Activated naive CD4-positive, alpha-beta T cell treated with anti-CD3 and anti-CD28 coated beads, Interleukin-2, amount 50 U/mL, for 72 hours (primary cell): Measurements from ENCODE around the gene ZSCAN2. TPM values are rescaled to one million over a fixed set of nuclear protein-coding genes. Genes with fewer than 3 reads are reported as not detected.
A peak's percentile ranks its signal among the peaks of the same experiment; 100 is the strongest.

Experiments used
- ATAC-seq, 2 donors: fragments of 150-1000 bp; cut with Tn5 transposase; 2 replicates each; pipeline ENCODE4 v1.10.0; 2021; ENCODE audit warnings: mild to moderate bottlenecking in 2 of 2, moderate library complexity in 2 of 2
- DNase-seq, 2 donors: peaks; one replicate each; pipeline ENCODE4 v3.0.0; 2021 to 2022; ENCODE audit warnings: low spot score in 2 of 2
- H3K27ac Mint-ChIP-seq, 2 donors: one replicate each; pipeline ENCODE4 v1.8.0; 2022; ENCODE audit warnings: mild to moderate bottlenecking in 2 of 2, mixed read lengths in 2 of 2
- H3K36me3 Mint-ChIP-seq, 2 donors: one replicate each; pipeline ENCODE4 v1.8.0; 2022; ENCODE audit warnings: mixed read lengths in 2 of 2
- H3K9me3 Mint-ChIP-seq, 2 donors: one replicate each; pipeline ENCODE4 v1.8.0; 2022; ENCODE audit warnings: mixed read lengths in 2 of 2
- total RNA-seq, 2 donors: library from RNA; stranded (reverse); gene quantifications; one replicate each; pipeline ENCODE4 v1.2.3, GENCODE V29; 2022

ZSCAN2 gene
- total RNA-seq, 2 donors from 2014 or later = 5.6 to 6.2 TPM

DNA sequence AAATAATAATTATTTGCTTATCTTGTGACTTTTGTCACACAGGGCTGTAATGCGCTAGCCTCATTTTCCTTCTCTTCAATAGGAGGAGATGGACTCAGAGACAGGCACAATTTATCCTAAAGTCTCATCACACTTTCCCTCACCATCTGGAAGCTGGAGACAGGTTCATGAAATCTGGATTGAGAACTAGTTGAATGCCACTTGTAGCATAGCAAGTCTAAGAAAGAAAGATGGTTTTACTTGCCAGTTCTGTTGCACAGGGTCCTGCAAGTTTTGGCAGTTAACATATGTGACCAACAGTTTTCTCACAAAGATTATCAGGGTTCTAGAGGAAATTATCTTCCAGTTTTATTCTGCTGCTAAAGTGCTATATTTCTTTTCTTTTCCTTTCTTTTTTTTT is 9.0 kb upstream of the ZSCAN2 start:
- DNase-seq (no peak), ATAC-seq (no peak)
- Mint-ChIP-seq H3K27ac (no peak overlapping the region), H3K9me3 (no peaks in the 10 kb centered on the region), H3K36me3 (no peaks in the 10 kb centered on the region)

DNA sequence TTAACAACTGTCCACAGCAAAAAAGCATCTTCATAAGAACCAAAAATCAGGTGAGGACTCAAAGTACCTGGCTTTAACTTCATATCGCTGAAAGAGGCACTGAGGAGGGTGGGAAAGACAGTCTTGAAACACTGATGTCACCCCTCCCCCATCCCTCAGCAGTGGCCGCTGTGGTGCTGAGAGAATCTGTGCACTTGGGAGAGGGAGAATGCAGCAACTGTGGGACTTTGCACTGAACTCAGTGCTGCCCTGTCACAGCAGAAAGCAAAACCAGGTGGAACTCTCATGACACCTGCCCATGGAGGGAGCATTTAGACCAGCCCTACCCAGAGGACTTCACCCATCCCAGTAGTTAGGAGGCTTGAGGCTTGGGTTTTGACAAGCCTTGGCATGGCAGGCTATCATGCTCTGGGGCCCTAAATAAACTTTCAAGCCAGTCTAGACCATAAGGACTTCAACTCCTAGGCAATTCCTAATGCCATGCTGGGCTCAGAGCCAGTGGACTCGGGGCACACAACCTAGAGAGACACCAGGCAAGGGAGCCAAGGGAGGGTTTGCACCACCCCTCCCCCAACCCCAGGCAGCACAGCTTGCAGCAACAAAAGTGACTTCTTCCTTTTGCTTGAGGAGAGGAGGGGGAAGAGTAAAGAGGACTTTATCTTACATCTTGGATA is 6.1 kb upstream of the ZSCAN2 start:
- no peak for ATAC-seq
- no peak overlapping the region for H3K27ac Mint-ChIP-seq
- H3K9me3 Mint-ChIP-seq = no peaks in the 10 kb centered on the region
- no peaks in the 10 kb centered on the region for H3K36me3 Mint-ChIP-seq
- DNase-seq = no peak

DNA sequence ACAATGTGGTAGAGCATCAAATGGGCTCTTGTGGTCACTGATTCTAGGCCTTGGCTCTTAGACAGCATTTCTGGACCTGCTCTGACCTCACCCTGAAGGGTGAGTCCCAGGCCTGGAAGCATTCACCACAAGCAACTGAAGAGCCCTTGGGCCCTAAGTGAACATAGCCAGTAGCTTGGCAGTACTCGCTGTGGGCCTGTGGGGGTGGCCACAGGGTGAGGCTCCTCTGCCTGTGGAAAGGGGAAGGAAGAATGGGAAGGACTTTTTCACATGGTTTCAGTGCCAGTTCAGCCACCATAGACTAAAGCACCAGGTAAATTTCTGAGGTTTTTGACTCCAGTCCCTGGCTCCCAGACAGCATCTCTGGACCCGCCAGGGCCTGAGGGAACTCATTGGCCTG is 5.1 kb upstream of the ZSCAN2 start:
- Mint-ChIP-seq H3K27ac (no peak overlapping the region), H3K36me3 (peaks cover 0 to 3% of the 10 kb centered on the region in 2 donors), H3K9me3 (no peaks in the 10 kb centered on the region)
- ATAC-seq (no peak), DNase-seq (no peak)

DNA sequence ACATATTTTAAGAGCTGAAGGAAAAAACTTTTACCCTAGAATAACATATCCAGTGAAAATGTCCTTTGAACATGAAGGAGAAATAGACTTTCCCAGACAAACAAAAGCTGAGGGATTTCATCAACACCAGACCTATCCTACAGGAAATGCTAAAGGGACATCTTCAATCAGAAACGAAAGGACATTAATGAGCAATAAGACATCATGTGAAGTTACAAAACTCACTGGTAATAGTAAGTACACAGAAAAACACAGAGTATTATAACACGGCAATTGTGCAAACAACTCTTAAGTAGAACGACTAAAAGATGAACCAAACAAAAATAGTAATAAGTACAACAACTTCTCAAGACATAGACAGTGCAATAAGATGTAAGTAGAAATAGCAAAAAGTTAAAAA is 3.5 kb upstream of the ZSCAN2 start:
- peaks cover 0 to 5% of the 10 kb centered on the region in 2 donors for H3K36me3 Mint-ChIP-seq
- DNase-seq (no peak), ATAC-seq (no peak)
- no peaks in the 10 kb centered on the region for H3K9me3 Mint-ChIP-seq
- no peak overlapping the region for H3K27ac Mint-ChIP-seq

DNA sequence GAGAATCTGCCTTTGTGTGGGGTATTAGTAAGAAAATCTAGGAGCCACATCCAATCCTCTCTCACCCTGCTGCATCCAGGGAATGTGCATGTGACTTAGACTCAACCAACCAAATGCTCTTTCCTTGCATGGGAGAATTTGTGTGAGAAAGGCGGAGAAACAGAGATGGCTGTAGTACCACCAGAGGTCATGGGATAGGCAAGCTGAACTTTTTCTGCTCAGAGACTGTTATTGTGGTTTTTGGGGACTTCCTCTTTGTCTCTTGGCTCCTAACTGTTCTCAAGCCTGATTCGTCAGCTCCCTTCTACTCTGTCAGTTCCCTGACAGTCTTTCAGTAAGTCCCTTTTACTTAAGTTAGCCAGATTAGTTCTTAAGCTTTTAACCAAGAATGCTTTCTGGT is 2.6 kb upstream of the ZSCAN2 start:
- Mint-ChIP-seq H3K36me3 (peaks cover 0 to 5% of the 10 kb centered on the region in 2 donors), H3K9me3 (no peaks in the 10 kb centered on the region), H3K27ac (peak overlapping the region in 1 of 2 donors; percentile 51)
- ATAC-seq (no peak), DNase-seq (no peak)

DNA sequence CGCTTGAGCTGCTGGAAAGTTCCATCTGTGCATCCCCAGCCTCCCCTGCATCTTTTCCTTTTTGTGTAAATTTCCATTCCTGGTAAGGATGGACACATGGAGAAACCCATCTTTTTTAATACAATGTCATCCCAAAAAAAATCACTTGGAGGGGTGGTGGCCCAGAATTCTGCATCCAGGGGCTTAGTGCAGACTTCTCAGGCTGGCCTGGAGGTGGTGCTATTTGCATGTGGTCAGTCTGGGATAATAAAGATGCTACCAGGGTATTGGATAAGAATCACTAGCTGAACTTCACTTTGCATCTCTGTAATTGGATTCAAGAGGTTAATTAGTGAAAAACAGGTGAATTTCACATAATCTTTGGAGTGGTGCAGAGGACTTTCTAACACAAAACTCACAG is 1.8 kb upstream of the ZSCAN2 start:
- peak overlapping the region in 1 of 2 donors; percentile 51 for H3K27ac Mint-ChIP-seq
- DNase-seq = peak in 1 of 2 donors; percentile 37
- H3K36me3 Mint-ChIP-seq = peaks cover 0 to 5% of the 10 kb centered on the region in 2 donors
- ATAC-seq = no peak
- no peaks in the 10 kb centered on the region for H3K9me3 Mint-ChIP-seq

DNA sequence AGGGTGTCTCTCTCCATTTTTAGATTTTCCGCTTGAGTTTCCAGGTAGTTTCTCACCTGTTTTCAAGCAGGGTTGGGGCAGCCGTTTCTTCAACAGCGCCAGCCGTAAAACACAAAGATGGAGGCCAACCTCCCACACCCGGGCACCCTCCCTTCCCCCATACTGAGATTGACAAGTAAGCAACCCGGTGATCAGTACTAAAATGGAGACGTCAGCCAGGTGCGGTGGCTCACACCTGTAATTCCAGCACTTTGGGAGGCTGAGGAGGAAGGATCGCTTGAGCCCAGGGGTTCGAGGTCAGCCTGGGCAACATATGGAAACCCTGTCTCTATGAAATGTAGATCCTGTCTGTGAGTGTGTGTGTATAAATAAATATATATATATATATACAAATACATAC is 903 bp upstream of the ZSCAN2 start:
- DNase-seq (no peak), ATAC-seq (no peak)
- Mint-ChIP-seq H3K27ac (peak overlapping the region in 1 of 2 donors; percentile 70), H3K36me3 (peaks cover 0 to 5% of the 10 kb centered on the region in 2 donors), H3K9me3 (no peaks in the 10 kb centered on the region)

DNA sequence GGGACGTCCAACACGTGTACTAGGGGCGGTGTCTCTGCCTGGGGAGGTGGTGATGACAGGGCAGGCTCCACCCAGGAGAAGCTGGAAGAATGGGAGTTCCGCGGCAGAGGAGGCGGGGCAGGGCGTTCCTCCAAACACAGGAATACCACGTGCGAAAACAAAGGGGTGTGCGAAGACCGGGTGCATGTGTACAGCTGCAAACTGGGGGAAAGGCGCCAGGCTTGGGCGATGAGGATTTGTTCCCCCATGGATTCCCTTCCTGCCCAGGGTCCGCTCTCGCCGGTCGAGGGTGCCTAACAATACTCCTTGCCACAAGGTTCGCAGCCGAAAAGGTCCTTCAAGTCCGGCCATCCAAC is 500 bp upstream of the ZSCAN2 start:
- H3K9me3 Mint-ChIP-seq = no peaks in the 10 kb centered on the region
- H3K36me3 Mint-ChIP-seq = peaks cover 0 to 5% of the 10 kb centered on the region in 2 donors
- H3K27ac Mint-ChIP-seq = peak overlapping the region; percentile 70 to 73
- DNase-seq (peak in 1 of 2 donors; percentile 53), ATAC-seq (peak; percentile 48 to 55)

DNA sequence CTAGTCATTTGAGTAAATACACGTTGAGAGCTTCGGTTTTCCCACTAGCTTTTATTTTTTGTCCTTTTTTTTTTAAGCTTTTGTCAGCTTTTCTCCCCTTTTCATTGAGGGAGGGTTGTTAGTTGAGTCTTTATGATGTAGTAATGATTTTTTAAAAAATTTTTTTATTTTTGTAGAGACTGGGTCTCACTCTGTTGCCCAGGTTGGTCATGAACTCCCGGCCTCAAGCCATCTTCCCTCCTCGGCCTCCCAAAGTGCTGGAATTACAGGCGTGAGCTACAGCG is 688 bp downstream of the ZSCAN2 start:
- no peak for DNase-seq
- H3K27ac Mint-ChIP-seq = no peak overlapping the region
- H3K36me3 Mint-ChIP-seq = peaks cover 0 to 5% of the 10 kb centered on the region in 2 donors
- ATAC-seq = no peak
- H3K9me3 Mint-ChIP-seq = no peaks in the 10 kb centered on the region

DNA sequence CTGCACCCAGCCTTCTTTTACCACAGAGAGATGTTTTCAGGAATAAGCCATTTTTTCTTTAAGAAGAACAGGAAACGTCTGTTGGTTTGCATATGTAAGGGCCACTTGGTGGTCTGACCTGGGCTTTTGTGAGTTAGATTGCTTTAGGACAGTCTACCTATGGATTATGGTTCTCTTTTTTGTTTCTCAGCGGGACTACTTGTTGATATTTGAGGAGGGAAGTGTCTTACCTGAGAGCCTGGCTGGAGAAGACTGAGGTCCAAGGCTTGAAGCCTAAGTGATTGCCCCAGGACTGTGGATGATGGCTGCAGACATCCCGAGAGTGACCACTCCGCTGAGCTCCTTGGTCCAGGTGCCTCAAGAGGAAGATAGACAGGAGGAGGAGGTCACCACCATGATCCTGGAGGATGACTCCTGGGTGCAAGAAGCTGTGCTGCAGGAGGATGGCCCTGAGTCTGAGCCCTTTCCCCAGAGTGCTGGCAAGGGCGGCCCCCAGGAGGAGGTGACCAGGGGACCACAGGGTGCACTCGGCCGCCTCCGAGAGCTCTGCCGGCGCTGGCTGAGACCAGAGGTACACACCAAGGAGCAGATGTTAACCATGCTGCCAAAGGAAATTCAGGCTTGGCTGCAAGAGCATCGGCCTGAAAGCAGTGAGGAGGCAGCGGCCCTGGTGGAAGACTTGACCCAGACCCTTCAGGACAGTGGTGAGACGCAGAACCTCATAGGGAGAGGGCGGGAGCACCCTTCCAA is 3.0 kb downstream of the ZSCAN2 start:
- H3K27ac Mint-ChIP-seq = peak overlapping the region in 1 of 2 donors; percentile 33
- DNase-seq (no peak), ATAC-seq (no peak)
- no peaks in the 10 kb centered on the region for H3K9me3 Mint-ChIP-seq
- peaks cover 5 to 9% of the 10 kb centered on the region in 2 donors for H3K36me3 Mint-ChIP-seq

DNA sequence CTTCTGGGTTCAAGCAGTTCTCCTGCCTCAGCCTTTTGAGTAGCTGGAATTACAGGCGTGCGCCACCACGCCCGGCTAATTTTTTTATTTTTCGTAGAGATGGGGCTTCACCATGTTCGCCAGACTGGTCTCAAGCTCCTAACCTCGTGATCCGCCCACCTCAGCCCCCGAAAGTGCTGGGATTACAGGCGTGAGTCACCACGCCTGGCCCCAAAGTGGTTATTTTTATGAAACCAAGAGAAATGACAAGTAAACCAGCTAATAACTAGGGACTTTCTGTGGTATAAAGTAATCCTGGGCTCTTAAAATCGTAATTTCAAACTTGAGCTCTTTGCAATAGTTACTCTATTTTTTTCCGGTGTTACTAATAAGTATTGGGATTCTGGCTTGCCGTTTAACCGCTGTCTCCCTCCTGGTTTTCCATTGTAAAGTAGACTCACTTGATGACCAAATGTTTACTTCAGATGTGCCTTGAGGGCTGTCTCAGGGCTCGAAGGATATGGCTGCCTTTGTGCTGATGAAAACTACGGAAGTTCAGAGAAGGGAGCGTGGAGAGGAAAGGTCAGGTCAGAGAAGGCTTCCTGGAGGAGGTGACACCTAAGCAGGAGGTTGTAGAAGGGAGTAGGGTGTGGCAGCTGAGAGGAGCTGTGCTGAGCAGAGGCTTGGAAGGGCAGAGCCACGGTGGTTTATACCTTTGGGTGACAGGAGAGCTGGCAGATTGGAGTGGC is 4.2 kb downstream of the ZSCAN2 start:
- peak in 1 of 2 donors; percentile 43 for DNase-seq
- Mint-ChIP-seq H3K27ac (peak overlapping the region; percentile 76 to 77), H3K36me3 (peaks cover 5 to 14% of the 10 kb centered on the region in 2 donors), H3K9me3 (no peaks in the 10 kb centered on the region)
- peak in 1 of 2 donors; percentile 13 for ATAC-seq

DNA sequence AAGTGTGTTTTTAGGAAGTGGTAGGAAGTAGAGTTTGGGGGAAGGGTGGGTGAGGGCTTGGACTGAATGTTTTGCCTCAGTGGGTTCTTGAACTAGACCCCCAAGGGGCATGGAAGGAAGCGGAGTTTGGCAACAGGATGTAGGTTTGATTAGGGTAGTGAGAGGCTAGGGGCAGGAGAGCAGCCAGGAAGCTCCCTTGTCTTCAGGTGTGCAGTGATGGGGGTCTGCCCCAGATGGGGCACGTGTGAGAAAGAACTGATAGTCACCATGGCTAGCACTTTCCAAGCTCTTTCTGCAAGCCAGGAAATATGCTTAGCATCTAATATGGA is 4.7 kb downstream of the ZSCAN2 start:
- ATAC-seq = no peak
- H3K9me3 Mint-ChIP-seq = no peaks in the 10 kb centered on the region
- peaks cover 3 to 14% of the 10 kb centered on the region in 2 donors for H3K36me3 Mint-ChIP-seq
- no peak for DNase-seq
- peak overlapping the region; percentile 76 to 77 for H3K27ac Mint-ChIP-seq

DNA sequence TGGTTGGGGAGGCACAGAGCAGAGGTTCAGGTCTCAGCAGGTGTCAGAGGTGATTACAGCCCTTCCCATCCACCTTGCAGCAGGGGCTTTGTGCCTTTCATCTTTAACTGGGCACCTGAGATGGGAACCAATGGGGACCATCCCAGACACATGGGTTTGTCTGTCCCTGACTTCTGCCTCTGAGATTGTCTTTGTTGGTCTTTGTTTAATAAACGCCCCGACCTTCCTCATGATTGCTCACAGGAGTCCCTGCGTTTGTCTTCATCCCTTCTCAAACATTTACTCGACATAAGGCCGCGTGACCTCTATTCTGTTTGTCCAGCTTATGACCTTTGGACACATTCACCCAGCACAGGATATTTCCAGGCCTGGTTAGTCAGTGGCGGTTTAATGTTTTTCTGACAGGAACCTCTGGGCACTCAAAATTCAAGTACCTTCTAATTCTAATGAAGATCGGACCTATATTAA is 5.9 kb downstream of the ZSCAN2 start:
- ATAC-seq (no peak), DNase-seq (no peak)
- Mint-ChIP-seq H3K9me3 (no peaks in the 10 kb centered on the region), H3K27ac (no peak overlapping the region), H3K36me3 (peaks cover 0 to 14% of the 10 kb centered on the region in 2 donors)

DNA sequence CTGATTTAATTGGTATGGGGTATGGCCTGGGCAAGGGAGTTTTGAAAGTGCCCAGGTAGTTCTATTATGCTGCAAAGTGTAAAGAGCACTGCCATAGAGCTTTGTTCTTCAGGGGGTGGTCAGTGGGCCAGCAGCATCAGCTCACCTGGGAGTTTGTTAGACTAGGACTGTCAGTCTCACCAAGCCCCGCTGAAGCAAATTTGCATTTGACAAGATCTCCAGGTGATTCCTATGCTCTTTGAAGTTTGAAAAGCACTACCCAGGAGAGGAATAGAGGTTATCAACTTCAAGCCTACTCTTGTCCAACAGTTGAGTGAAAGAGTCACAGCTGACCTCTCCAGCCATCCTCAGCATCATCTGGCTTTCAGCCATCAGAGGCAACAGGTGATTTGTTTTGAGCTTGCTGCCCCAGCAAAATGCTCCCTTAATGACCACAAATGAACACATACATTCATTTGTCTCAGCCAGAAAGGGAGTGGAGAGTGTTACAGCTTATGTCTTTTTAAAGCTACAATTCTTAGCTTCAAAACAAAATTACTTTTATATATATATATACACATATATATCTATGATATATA is 8.0 kb downstream of the ZSCAN2 start:
- DNase-seq (no peak), ATAC-seq (no peak)
- Mint-ChIP-seq H3K9me3 (no peaks in the 10 kb centered on the region), H3K27ac (no peak overlapping the region), H3K36me3 (peaks cover 0 to 19% of the 10 kb centered on the region in 2 donors)

DNA sequence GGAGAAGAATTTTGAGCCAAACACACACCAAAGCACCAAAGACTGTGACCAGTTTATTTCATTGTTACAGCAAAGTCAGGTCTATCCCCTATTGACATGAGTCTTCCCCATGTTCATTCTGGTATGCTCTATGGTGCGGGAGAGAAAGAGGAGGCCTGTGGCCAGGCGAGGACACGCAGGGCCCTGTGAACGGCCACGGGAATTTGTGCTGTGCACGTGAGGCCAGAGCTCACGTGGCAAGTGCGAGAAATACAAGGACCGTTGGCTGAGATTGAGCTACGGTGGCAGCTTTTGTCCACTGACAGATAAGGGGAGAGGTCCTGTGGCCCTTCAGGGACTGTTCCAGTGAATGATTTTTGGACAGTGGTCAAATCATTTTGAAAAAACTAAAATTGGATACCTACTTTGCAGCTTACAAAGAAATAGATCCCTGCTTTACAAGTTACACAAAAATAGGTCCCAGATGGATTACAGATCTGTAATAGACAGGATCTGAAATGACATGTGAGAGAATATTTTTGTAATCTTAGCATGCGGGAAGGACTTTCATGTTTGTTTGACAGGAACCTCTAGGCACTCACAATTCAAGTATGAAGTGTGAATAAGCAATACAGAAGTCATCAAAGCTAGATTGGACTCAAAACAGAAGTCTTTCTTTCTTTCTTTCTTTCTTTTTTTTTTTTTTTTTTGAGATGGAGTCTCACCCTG is 9.2 kb downstream of the ZSCAN2 start:
- DNase-seq = no peak
- peak in 1 of 2 donors; percentile 44 for ATAC-seq
- Mint-ChIP-seq H3K36me3 (peaks cover 0 to 19% of the 10 kb centered on the region in 2 donors), H3K9me3 (no peaks in the 10 kb centered on the region), H3K27ac (no peak overlapping the region)

DNA sequence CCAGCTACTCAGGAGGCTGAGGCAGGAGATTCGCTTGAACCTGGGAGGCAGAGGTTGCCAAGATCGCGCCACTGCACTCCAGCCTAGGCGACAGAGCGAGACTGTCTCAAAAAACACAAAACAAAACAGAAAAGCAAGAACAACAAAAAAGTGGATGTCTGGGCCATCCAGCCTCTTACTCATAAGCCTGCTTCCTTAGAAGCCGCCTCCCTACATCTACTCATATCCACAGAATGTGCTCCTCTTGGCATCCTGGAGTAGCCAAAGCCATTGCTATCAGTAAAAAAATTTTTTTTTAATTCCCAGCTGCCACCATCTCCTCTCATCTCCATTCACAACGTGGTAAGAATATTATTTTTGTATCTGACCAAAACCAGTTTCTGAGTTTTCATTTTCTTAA is 10.8 kb downstream of the ZSCAN2 start:
- no peak overlapping the region for H3K27ac Mint-ChIP-seq
- peaks cover 0 to 17% of the 10 kb centered on the region in 2 donors for H3K36me3 Mint-ChIP-seq

DNA sequence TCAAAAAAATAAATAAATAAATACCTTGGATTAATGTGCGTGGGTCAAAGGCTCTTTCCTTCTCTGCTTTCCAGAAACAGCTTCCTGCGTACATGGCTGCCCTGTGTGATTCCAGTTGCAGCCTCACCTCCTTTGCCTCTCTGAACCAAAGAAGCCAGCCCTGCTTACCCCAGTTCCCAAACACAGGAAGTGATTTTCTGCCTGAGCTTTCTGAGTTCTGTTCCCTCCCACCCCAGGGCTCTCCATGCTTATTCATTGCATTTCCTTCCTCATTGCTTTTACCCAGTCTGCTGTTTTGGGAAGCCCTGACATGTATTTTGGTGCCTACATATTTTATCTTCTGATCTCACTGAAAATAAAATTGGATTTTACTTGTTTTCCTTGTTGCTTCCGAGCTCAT is 15.4 kb downstream of the ZSCAN2 start:
- Mint-ChIP-seq H3K36me3 (peaks cover 14 to 30% of the 10 kb centered on the region in 2 donors), H3K9me3 (peaks cover 13 to 19% of the 10 kb centered on the region in 2 donors), H3K27ac (no peak overlapping the region)
- no peak for ATAC-seq
- DNase-seq = no peak

More for the DNA sequence above, 10.8 kb downstream of the ZSCAN2 start:
- ATAC-seq = no peak
- no peak for DNase-seq
- no peaks in the 10 kb centered on the region for H3K9me3 Mint-ChIP-seq
